ENCODE measurements around the gene COA5.
A peak's percentile ranks its signal among the peaks of the same experiment; 100 is the strongest.

The COA5 gene

GRCh38 chr2:98572676-98573075 is 35.6 kb downstream of the COA5 start:
- DNase-seq (ENCODE audit: low read depth in 3 of 3, low spot score in 1 of 3): no peak

- DNase-seq (ENCODE audit: low read depth in 3 of 3, low spot score in 1 of 3): no peak
Measured at GRCh38 chr2:98572211-98572610, 36.1 kb downstream of the COA5 start.

GRCh38 chr2:98571796-98572195 is 36.5 kb downstream of the COA5 start:
- DNase-seq (ENCODE audit: low read depth in 3 of 3, low spot score in 1 of 3): no peak

- no peak for DNase-seq (ENCODE audit: low read depth in 3 of 3, low spot score in 1 of 3)
Measured at GRCh38 chr2:98571121-98571701, 37.1 kb downstream of the COA5 start.

- no peak for DNase-seq (ENCODE audit: low read depth in 3 of 3, low spot score in 1 of 3)
Measured at GRCh38 chr2:98570356-98570755, 38.0 kb downstream of the COA5 start.

GRCh38 chr2:98569915-98570314 is 38.4 kb downstream of the COA5 start:
- DNase-seq (ENCODE audit: low read depth in 3 of 3, low spot score in 1 of 3): no peak

- peak; percentile 13 to 70 (median 48) for DNase-seq (ENCODE audit: low read depth in 3 of 3, low spot score in 1 of 3)
Measured at GRCh38 chr2:98569197-98569793, 39.0 kb downstream of the COA5 start.

GRCh38 chr2:98568161-98568956 is 40.0 kb downstream of the COA5 start:
- DNase-seq (ENCODE audit: low read depth in 3 of 3, low spot score in 1 of 3): no peak

GRCh38 chr2:98565941-98566340 is 42.4 kb downstream of the COA5 start:
- DNase-seq (ENCODE audit: low read depth in 3 of 3, low spot score in 1 of 3): no peak

GRCh38 chr2:98565286-98565860 is 42.9 kb downstream of the COA5 start:
- no peak for DNase-seq (ENCODE audit: low read depth in 3 of 3, low spot score in 1 of 3)

GRCh38 chr2:98564541-98565132 is 43.7 kb downstream of the COA5 start:
- no peak for DNase-seq (ENCODE audit: low read depth in 3 of 3, low spot score in 1 of 3)

- DNase-seq (ENCODE audit: low read depth in 3 of 3, low spot score in 1 of 3): no peak
Measured at GRCh38 chr2:98563394-98563793, 44.9 kb downstream of the COA5 start.

- no peak for DNase-seq (ENCODE audit: low read depth in 3 of 3, low spot score in 1 of 3)
Measured at GRCh38 chr2:98561902-98562695, 46.2 kb downstream of the COA5 start.

- no peak for DNase-seq (ENCODE audit: low read depth in 3 of 3, low spot score in 1 of 3)
Measured at GRCh38 chr2:98561018-98561417, 47.3 kb downstream of the COA5 start.

- DNase-seq (ENCODE audit: low read depth in 3 of 3, low spot score in 1 of 3): no peak
Measured at GRCh38 chr2:98560256-98560771, 48.0 kb downstream of the COA5 start.

GRCh38 chr2:98559581-98559980 is 48.7 kb downstream of the COA5 start:
- no peak for DNase-seq (ENCODE audit: low read depth in 3 of 3, low spot score in 1 of 3)

- no peak for DNase-seq (ENCODE audit: low read depth in 3 of 3, low spot score in 1 of 3)
Measured at GRCh38 chr2:98558852-98559530, 49.3 kb downstream of the COA5 start.

- no peak for DNase-seq (ENCODE audit: low read depth in 3 of 3, low spot score in 1 of 3)
Measured at GRCh38 chr2:98556344-98557033, 51.8 kb downstream of the COA5 start.

GRCh38 chr2:98555696-98556095 is 52.6 kb downstream of the COA5 start:
- DNase-seq (ENCODE audit: low read depth in 3 of 3, low spot score in 1 of 3): no peak
